ENCODE data around the gene UBXN11. TPM values are rescaled to one million over a fixed set of nuclear protein-coding genes. Genes with fewer than 3 reads are reported as not detected.

Gene UBXN11
- total and polyA plus RNA-seq, 2 of the 13 experiments (the other 11 are each of a cell fraction or from before 2014, with no cell fraction given) = 9.3 to 10.4 TPM

- TF ChIP-seq PATZ1 (CRISPR knock-in tag; IDR thresholded peaks at IDR 0.05) (peak; percentile 86), ADNP (CRISPR knock-in tag; IDR thresholded peaks at IDR 0.05) (no peak), ZNF274 (CRISPR knock-in tag; IDR thresholded peaks at IDR 0.05) (no peak), STAT6 (CRISPR knock-in tag; IDR thresholded peaks at IDR 0.05; ENCODE audit: borderline replicate concordance) (peak; percentile 18; the same call in 1 of the 2 replicates), RBFOX2 (IDR thresholded peaks at IDR 0.05; ENCODE audit: low read depth, low read length) (peak; percentile 90), SSRP1 (CRISPR knock-in tag; IDR thresholded peaks at IDR 0.05) (no peak), ZNF747 (CRISPR knock-in tag; IDR thresholded peaks at IDR 0.05; ENCODE audit: borderline replicate concordance) (no peak; the same call in 1 of the 2 replicates), ZNF552 (CRISPR knock-in tag; IDR thresholded peaks at IDR 0.05; ENCODE audit: borderline replicate concordance) (peak; percentile 18; the same call in 1 of the 2 replicates), ELF1 (CRISPR knock-in tag; IDR thresholded peaks at IDR 0.05) (peak; percentile 46; the same call in 1 of the 2 replicates), MIXL1 (CRISPR knock-in tag; IDR thresholded peaks at IDR 0.05) (no peak), ZNF598 (CRISPR knock-in tag; IDR thresholded peaks at IDR 0.05; ENCODE audit: borderline replicate concordance) (peak; percentile 72; the same call in 1 of the 2 replicates), CERS6 (CRISPR knock-in tag; IDR thresholded peaks at IDR 0.05) (no peak), ZNF44 (CRISPR knock-in tag; IDR thresholded peaks at IDR 0.05) (no peak; the same call in 1 of the 2 replicates)
- TF ChIP-seq, protein P1, sequence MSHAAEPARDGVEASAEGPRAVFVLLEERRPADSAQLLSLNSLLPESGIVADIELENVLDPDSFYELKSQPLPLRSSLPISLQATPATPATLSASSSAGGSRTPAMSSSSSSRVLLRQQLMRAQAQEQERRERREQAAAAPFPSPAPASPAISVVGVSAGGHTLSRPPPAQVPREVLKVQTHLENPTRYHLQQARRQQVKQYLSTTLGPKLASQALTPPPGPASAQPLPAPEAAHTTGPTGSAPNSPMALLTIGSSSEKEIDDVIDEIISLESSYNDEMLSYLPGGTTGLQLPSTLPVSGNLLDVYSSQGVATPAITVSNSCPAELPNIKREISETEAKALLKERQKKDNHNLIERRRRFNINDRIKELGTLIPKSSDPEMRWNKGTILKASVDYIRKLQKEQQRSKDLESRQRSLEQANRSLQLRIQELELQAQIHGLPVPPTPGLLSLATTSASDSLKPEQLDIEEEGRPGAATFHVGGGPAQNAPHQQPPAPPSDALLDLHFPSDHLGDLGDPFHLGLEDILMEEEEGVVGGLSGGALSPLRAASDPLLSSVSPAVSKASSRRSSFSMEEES (CRISPR knock-in tag; IDR thresholded peaks at IDR 0.05) = no peak
- TF ChIP-seq, protein P2, sequence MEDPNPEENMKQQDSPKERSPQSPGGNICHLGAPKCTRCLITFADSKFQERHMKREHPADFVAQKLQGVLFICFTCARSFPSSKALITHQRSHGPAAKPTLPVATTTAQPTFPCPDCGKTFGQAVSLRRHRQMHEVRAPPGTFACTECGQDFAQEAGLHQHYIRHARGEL (CRISPR knock-in tag; IDR thresholded peaks at IDR 0.05) = no peak
- TF ChIP-seq, protein P3, sequence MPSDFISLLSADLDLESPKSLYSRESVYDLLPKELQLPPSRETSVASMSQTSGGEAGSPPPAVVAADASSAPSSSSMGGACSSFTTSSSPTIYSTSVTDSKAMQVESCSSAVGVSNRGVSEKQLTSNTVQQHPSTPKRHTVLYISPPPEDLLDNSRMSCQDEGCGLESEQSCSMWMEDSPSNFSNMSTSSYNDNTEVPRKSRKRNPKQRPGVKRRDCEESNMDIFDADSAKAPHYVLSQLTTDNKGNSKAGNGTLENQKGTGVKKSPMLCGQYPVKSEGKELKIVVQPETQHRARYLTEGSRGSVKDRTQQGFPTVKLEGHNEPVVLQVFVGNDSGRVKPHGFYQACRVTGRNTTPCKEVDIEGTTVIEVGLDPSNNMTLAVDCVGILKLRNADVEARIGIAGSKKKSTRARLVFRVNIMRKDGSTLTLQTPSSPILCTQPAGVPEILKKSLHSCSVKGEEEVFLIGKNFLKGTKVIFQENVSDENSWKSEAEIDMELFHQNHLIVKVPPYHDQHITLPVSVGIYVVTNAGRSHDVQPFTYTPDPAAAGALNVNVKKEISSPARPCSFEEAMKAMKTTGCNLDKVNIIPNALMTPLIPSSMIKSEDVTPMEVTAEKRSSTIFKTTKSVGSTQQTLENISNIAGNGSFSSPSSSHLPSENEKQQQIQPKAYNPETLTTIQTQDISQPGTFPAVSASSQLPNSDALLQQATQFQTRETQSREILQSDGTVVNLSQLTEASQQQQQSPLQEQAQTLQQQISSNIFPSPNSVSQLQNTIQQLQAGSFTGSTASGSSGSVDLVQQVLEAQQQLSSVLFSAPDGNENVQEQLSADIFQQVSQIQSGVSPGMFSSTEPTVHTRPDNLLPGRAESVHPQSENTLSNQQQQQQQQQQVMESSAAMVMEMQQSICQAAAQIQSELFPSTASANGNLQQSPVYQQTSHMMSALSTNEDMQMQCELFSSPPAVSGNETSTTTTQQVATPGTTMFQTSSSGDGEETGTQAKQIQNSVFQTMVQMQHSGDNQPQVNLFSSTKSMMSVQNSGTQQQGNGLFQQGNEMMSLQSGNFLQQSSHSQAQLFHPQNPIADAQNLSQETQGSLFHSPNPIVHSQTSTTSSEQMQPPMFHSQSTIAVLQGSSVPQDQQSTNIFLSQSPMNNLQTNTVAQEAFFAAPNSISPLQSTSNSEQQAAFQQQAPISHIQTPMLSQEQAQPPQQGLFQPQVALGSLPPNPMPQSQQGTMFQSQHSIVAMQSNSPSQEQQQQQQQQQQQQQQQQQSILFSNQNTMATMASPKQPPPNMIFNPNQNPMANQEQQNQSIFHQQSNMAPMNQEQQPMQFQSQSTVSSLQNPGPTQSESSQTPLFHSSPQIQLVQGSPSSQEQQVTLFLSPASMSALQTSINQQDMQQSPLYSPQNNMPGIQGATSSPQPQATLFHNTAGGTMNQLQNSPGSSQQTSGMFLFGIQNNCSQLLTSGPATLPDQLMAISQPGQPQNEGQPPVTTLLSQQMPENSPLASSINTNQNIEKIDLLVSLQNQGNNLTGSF (CRISPR knock-in tag; IDR thresholded peaks at IDR 0.05) = no peak
Observed at GRCh38 chr1:26233903-26234643, 72.4 kb downstream of the UBXN11 start, which contains the start of gene CEP85 (continued).
